Astrocyte (in vitro differentiated cells and primary cell): ENCODE data around the gene CMSS1. TPM values are rescaled to one million over a fixed set of nuclear protein-coding genes. Genes with fewer than 3 reads are reported as not detected.

Experiments
- DNase-seq: peaks from one replicate; pipeline ENCODE4 v3.0.0-alpha.2; 2010; ENCODE audit warnings: low read depth
- FAIRE-seq: peaks from 2 replicates; lab custom pipeline; 2011; peaks lifted over from hg19 to GRCh38; lab: Jason Lieb, UNC
- H2AFZ ChIP-seq: 2 replicates; pipeline ENCODE4 v1.6.0; 2012; ENCODE audit warnings: low read depth, low read length, inconsistent platforms
- H3K27ac ChIP-seq: 2 replicates; pipeline ENCODE4 v1.5.1; 2011; ENCODE audit warnings: low read depth, low read length, inconsistent platforms
- H3K27me3 ChIP-seq: 2 replicates; pipeline ENCODE4 v1.6.0; 2011; ENCODE audit warnings: low read length, inconsistent platforms; ENCODE audit not compliant: insufficient read depth
- H3K36me3 ChIP-seq: 2 replicates; pipeline ENCODE4 v1.5.1; 2011; ENCODE audit warnings: low read length, inconsistent platforms; ENCODE audit not compliant: insufficient read depth
- H3K4me1 ChIP-seq: 2 replicates; pipeline ENCODE4 v1.5.1; 2011; ENCODE audit warnings: low read length, inconsistent platforms; ENCODE audit not compliant: insufficient read depth
- H3K4me2 ChIP-seq: 2 replicates; pipeline ENCODE4 v1.6.0; 2012; ENCODE audit warnings: low read length, inconsistent platforms
- H3K4me3 ChIP-seq: 2 replicates; pipeline ENCODE4 v1.5.1; 2011; ENCODE audit warnings: low read depth, mild to moderate bottlenecking, low read length, inconsistent platforms; ENCODE audit not compliant: insufficient read depth
- H3K79me2 ChIP-seq: 2 replicates; pipeline ENCODE4 v1.6.0; 2012; ENCODE audit warnings: mild to moderate bottlenecking, low read length, inconsistent platforms; ENCODE audit not compliant: insufficient read depth
- H3K9ac ChIP-seq: 2 replicates; pipeline ENCODE4 v1.6.0; 2012; ENCODE audit warnings: mild to moderate bottlenecking, low read length, inconsistent platforms
- H3K9me3 ChIP-seq: 2 replicates; pipeline ENCODE4 v1.5.1; 2012; ENCODE audit warnings: low read depth, mild to moderate bottlenecking, low read length, inconsistent platforms; ENCODE audit not compliant: insufficient read depth
- H4K20me1 ChIP-seq: 2 replicates; pipeline ENCODE4 v1.6.0; 2012; ENCODE audit warnings: low read length, inconsistent platforms; ENCODE audit not compliant: insufficient read depth
- H3K27ac Mint-ChIP-seq: one replicate; pipeline ENCODE4 v1.8.0; 2021; ENCODE audit warnings: mild to moderate bottlenecking, mixed read lengths; ENCODE audit not compliant: unreplicated experiment
- H3K27me3 Mint-ChIP-seq: one replicate; pipeline ENCODE4 v1.8.0; 2021; ENCODE audit warnings: low read depth, mixed read lengths; ENCODE audit not compliant: unreplicated experiment
- H3K36me3 Mint-ChIP-seq: one replicate; pipeline ENCODE4 v1.8.0; 2021; ENCODE audit warnings: low read depth, mixed read lengths; ENCODE audit not compliant: unreplicated experiment
- H3K4me1 Mint-ChIP-seq: one replicate; pipeline ENCODE4 v1.8.0; 2021; ENCODE audit warnings: low read depth, mixed read lengths; ENCODE audit not compliant: unreplicated experiment
- H3K4me3 Mint-ChIP-seq: one replicate; pipeline ENCODE4 v1.8.0; 2021; ENCODE audit warnings: mild to moderate bottlenecking, moderate library complexity, mixed read lengths; ENCODE audit not compliant: unreplicated experiment
- H3K9me3 Mint-ChIP-seq: one replicate; pipeline ENCODE4 v1.8.0; 2021; ENCODE audit warnings: mild to moderate bottlenecking, mixed read lengths; ENCODE audit not compliant: unreplicated experiment
- EZH2 ChIP-seq: IDR thresholded peaks from 2 replicates; pipeline ENCODE4 v1.6.1; 2012; ENCODE audit warnings: mild to moderate bottlenecking, low read length, inconsistent platforms; ENCODE audit not compliant: insufficient read depth
- total RNA-seq: library from RNA; stranded (reverse); gene quantifications from 2 replicates; pipeline ENCODE4 v1.2.1, GENCODE V29; 2021
- TF ChIP-seq, protein P1 (sequence below): IDR thresholded peaks from 2 replicates; pipeline ENCODE4 v1.5.1; 2011; ENCODE audit warnings: low read depth, mild to moderate bottlenecking, inconsistent platforms, low read length, moderate library complexity; ENCODE audit not compliant: insufficient read depth

CMSS1 gene
- total RNA-seq, 1 donor from 2014 or later = 12.5 TPM

DNA sequence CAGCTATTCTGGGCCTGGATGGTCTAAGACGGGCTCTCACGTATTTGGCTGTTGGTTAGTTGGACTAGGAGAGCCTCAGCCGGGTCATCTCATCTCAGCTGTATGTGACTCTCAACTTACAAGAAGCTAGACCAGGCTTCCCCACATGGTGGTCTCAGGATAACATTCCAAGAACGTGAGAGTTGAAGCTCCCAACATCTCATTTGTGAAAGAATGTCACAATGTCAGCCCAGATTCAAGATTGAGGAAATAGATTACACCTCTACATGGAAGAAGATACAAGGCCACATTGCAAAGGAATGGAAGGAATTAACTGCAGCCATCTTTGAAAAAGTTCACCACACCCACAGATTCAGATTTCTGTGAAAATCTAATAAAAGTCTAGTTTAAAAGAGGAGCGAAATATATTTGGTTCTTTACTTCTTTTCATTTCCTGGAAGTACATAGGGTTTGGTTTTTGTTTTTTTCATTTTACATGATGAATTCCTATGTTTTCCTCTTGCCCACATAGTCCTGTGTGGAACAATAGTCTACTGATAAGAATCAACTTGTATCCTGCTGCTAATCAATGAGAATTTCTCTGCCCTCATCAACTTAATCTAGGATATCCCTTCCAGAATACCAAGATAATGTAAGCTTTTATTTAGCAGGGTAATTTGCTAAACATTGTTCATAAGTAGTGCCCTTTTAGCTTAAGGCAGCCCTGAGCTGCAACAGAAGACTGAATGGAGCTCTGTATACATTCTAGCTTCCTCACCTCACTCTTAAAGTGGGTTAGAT is 116.5 kb downstream of the CMSS1 start:
- FAIRE-seq = no peak
- H3K27me3 Mint-ChIP-seq = no peaks in the 10 kb centered on the region
- no peaks in the 10 kb centered on the region for H3K36me3 Mint-ChIP-seq
- no peak overlapping the region for H3K4me3 ChIP-seq
- TF ChIP-seq EZH2 = no peak
- H3K36me3 ChIP-seq = no peaks in the 10 kb centered on the region
- H3K79me2 ChIP-seq = no peaks in the 10 kb centered on the region
- H3K9me3 Mint-ChIP-seq = no peaks in the 10 kb centered on the region
- no peak overlapping the region for H2AFZ ChIP-seq
- no peak overlapping the region for H3K4me2 ChIP-seq
- peaks cover 23% of the 10 kb centered on the region for H3K4me1 ChIP-seq
- H4K20me1 ChIP-seq = no peaks in the 10 kb centered on the region
- no peaks in the 10 kb centered on the region for H3K9me3 ChIP-seq
- no peak overlapping the region for H3K27ac Mint-ChIP-seq
- H3K4me1 Mint-ChIP-seq = peaks cover 48% of the 10 kb centered on the region
- no peak overlapping the region for H3K9ac ChIP-seq
- no peaks in the 10 kb centered on the region for H3K27me3 ChIP-seq
- H3K27ac ChIP-seq = no peak overlapping the region
- no peak for DNase-seq
- no peak overlapping the region for H3K4me3 Mint-ChIP-seq

GRCh38 chr3:99934975-99935797 is 117.5 kb downstream of the CMSS1 start:
- DNase-seq (no peak), FAIRE-seq (no peak)
- Histone ChIP-seq H3K36me3 (no peaks in the 10 kb centered on the region), H3K27ac (no peak overlapping the region), H3K4me1 (peaks cover 23% of the 10 kb centered on the region), H3K9me3 (no peaks in the 10 kb centered on the region), H3K27me3 (no peaks in the 10 kb centered on the region), H3K9ac (no peak overlapping the region), H3K4me3 (no peak overlapping the region), H3K4me2 (no peak overlapping the region), H3K79me2 (no peaks in the 10 kb centered on the region), H2AFZ (no peak overlapping the region), H4K20me1 (no peaks in the 10 kb centered on the region)
- H3K27me3 Mint-ChIP-seq = no peaks in the 10 kb centered on the region
- no peak overlapping the region for H3K4me3 Mint-ChIP-seq
- H3K36me3 Mint-ChIP-seq = no peaks in the 10 kb centered on the region
- H3K27ac Mint-ChIP-seq = peak overlapping the region; percentile 28
- TF ChIP-seq, protein P1, sequence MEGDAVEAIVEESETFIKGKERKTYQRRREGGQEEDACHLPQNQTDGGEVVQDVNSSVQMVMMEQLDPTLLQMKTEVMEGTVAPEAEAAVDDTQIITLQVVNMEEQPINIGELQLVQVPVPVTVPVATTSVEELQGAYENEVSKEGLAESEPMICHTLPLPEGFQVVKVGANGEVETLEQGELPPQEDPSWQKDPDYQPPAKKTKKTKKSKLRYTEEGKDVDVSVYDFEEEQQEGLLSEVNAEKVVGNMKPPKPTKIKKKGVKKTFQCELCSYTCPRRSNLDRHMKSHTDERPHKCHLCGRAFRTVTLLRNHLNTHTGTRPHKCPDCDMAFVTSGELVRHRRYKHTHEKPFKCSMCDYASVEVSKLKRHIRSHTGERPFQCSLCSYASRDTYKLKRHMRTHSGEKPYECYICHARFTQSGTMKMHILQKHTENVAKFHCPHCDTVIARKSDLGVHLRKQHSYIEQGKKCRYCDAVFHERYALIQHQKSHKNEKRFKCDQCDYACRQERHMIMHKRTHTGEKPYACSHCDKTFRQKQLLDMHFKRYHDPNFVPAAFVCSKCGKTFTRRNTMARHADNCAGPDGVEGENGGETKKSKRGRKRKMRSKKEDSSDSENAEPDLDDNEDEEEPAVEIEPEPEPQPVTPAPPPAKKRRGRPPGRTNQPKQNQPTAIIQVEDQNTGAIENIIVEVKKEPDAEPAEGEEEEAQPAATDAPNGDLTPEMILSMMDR = no peak
- TF ChIP-seq EZH2 = no peak
- H3K9me3 Mint-ChIP-seq = no peaks in the 10 kb centered on the region
- H3K4me1 Mint-ChIP-seq = peaks cover 42% of the 10 kb centered on the region

DNA sequence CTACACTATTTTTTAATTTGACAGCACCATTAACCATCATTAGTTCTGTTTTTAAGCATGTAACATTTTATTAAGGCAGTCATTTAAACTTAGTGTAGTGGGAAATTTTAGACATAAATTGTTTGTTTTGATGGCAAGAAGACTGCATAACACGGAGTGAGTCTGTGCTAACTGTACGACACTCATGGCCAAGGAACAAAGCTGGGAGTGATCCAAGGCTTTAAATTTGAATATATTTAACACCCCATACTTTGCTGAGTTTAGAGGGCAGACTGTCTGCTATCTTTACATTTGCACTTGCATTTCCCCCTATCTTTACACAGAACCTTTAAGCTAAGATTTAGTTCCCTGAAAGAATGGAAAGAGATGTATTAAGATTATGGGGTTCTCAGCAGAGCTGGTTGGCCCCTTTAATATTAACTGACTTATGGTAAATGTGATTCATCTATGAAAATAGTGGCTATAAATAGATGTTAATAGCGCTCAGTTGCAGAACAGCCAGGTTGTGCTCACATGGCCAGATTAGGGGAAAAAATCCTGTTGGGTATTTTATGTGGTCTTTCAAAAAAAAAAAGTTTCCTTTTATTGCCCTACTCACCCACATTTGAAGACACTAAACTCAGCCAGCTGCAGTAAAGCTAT is 120.7 kb downstream of the CMSS1 start:
- no peak overlapping the region for H3K4me3 ChIP-seq
- Mint-ChIP-seq H3K27ac (no peak overlapping the region), H3K4me3 (no peak overlapping the region), H3K36me3 (no peaks in the 10 kb centered on the region), H3K9me3 (no peaks in the 10 kb centered on the region), H3K4me1 (peaks cover 37% of the 10 kb centered on the region), H3K27me3 (no peaks in the 10 kb centered on the region)
- H3K9ac ChIP-seq = peak overlapping the region; percentile 32
- H3K27me3 ChIP-seq = no peaks in the 10 kb centered on the region
- peak overlapping the region; percentile 57 for H3K4me2 ChIP-seq
- no peak for FAIRE-seq
- H3K79me2 ChIP-seq = no peaks in the 10 kb centered on the region
- H3K9me3 ChIP-seq = no peaks in the 10 kb centered on the region
- H3K36me3 ChIP-seq = no peaks in the 10 kb centered on the region
- H3K27ac ChIP-seq = peak overlapping the region; percentile 46
- no peak overlapping the region for H2AFZ ChIP-seq
- TF ChIP-seq EZH2 = no peak
- TF ChIP-seq, protein P1 = no peak
- H4K20me1 ChIP-seq = no peaks in the 10 kb centered on the region
- peak; percentile 72 for DNase-seq
- H3K4me1 ChIP-seq = peaks cover 21% of the 10 kb centered on the region
